Skin epidermis (tissue), 12 donors: ENCODE data around the gene SPACA4.

Experiments
- H3K27ac ChIP-seq, 21 experiments: fragments of 200-600 bp; sonication (generic) in 11 of 21; one replicate each; pipeline ENCODE4 v1.5.0; 2020; ENCODE audit warnings: mild to moderate bottlenecking in 3 of 21, inconsistent platforms in 2 of 21, moderate library complexity in 2 of 21
- H3K4me3 ChIP-seq, 7 experiments: fragments of 200-600 bp; sonication (generic) in 2 of 7; one replicate each; pipeline ENCODE4 v1.5.0; 2020; ENCODE audit warnings: inconsistent platforms in 2 of 7, mild to moderate bottlenecking in 2 of 7, moderate library complexity in 1 of 7

Gene SPACA4

GRCh38 chr19:48616491-48617056 lies 10.0 kb downstream of the SPACA4 start:
- peak overlapping the region in 10 of 21 experiments; percentile 8 to 96 (median 84) for H3K27ac ChIP-seq
- peak overlapping the region in 3 of 7 experiments; percentile 71 to 86 (median 80) for H3K4me3 ChIP-seq

- H3K27ac ChIP-seq = peak overlapping the region in 16 of 21 experiments; percentile 24 to 96 (median 88)
- H3K4me3 ChIP-seq = peak overlapping the region; percentile 62 to 86 (median 71)
These were observed 10.8 kb downstream of the SPACA4 start for GRCh38 chr19:48617146-48617937.

- H3K4me3 ChIP-seq = peak overlapping the region; percentile 62 to 86 (median 71)
- peak overlapping the region; percentile 42 to 96 (median 87) for H3K27ac ChIP-seq
These were observed 11.9 kb downstream of the SPACA4 start for GRCh38 chr19:48618278-48618915.

GRCh38 chr19:48618916-48619691 lies 12.6 kb downstream of the SPACA4 start, which contains the start of the genes RPL18 and SPHK2:
TSS of gene RPL18 (minus strand) at chr19:48619178. CDS start at chr19:48619143, 35 bp downstream.
TSS of gene SPHK2 (plus strand) at chr19:48619506. CDS start at chr19:48620515, 1,009 bp downstream.
- peak within 1 kb of the TSS; percentile 42 to 96 (median 87) for H3K27ac ChIP-seq
- H3K4me3 ChIP-seq = peak within 1 kb of the TSS; percentile 62 to 86 (median 71)

- Histone ChIP-seq H3K27ac (peak overlapping the region; percentile 24 to 96 (median 87)), H3K4me3 (peak overlapping the region; percentile 62 to 86 (median 71))
These were observed 13.4 kb downstream of the SPACA4 start for GRCh38 chr19:48619692-48620585.

GRCh38 chr19:48623556-48624066 lies 17.1 kb downstream of the SPACA4 start:
- peak overlapping the region in 17 of 21 experiments; percentile 7 to 77 (median 69) for H3K27ac ChIP-seq

GRCh38 chr19:48624067-48624594 lies 17.6 kb downstream of the SPACA4 start:
- H3K4me3 ChIP-seq = peak overlapping the region in 5 of 7 experiments; percentile 19 to 42 (median 31)
- H3K27ac ChIP-seq = peak overlapping the region in 19 of 21 experiments; percentile 4 to 83 (median 69)

More at GRCh38 chr19:48623556-48624066, 17.1 kb downstream of the SPACA4 start:
- H3K4me3 ChIP-seq = peak overlapping the region in 3 of 7 experiments; percentile 27 to 37 (median 31)

- H3K4me3 ChIP-seq = peak overlapping the region in 3 of 7 experiments; percentile 31 to 42 (median 37)
- peak overlapping the region in 11 of 21 experiments; percentile 0 to 83 (median 43) for H3K27ac ChIP-seq
These were observed 18.5 kb downstream of the SPACA4 start for GRCh38 chr19:48624791-48625723.

GRCh38 chr19:48625891-48626327 lies 19.4 kb downstream of the SPACA4 start:
- Histone ChIP-seq H3K27ac (peak overlapping the region in 2 of 21 experiments; percentile 24 to 30), H3K4me3 (no peak overlapping the region)

GRCh38 chr19:48627201-48627864 lies 20.8 kb downstream of the SPACA4 start:
- Histone ChIP-seq H3K4me3 (no peak overlapping the region), H3K27ac (peak overlapping the region in 3 of 21 experiments; percentile 25 to 42 (median 34))

- H3K4me3 ChIP-seq = no peak overlapping the region
- H3K27ac ChIP-seq = peak overlapping the region in 2 of 21 experiments; percentile 34 to 42
These were observed 21.3 kb downstream of the SPACA4 start for GRCh38 chr19:48627865-48628314.

- no peak overlapping the region for H3K4me3 ChIP-seq
- peak overlapping the region in 1 of 21 experiments; percentile 26 for H3K27ac ChIP-seq
These were observed 22.1 kb downstream of the SPACA4 start for GRCh38 chr19:48628486-48629296.

GRCh38 chr19:48629297-48629598 lies 22.7 kb downstream of the SPACA4 start:
- Histone ChIP-seq H3K27ac (no peak overlapping the region), H3K4me3 (no peak overlapping the region)

GRCh38 chr19:48629599-48630295 lies 23.2 kb downstream of the SPACA4 start:
- Histone ChIP-seq H3K4me3 (no peak overlapping the region), H3K27ac (peak overlapping the region in 5 of 21 experiments; percentile 19 to 51 (median 34))
